C4-2B (cell line): ENCODE results near the gene PARD3.

Source experiments
- H3K27ac ChIP-seq: fragments of 450-650 bp; 2 replicates; pipeline ENCODE4 v1.5.1; 2017
- ZFX ChIP-seq: fragments of 450-650 bp; IDR thresholded peaks from 2 replicates; pipeline ENCODE4 v1.6.1; 2017
- TF ChIP-seq, protein P1 (sequence below): fragments of 450-650 bp; conservative IDR thresholded peaks from 2 replicates; pipeline ENCODE4 v1.5.1; 2017; ENCODE audit warnings: mild to moderate bottlenecking

The PARD3 gene

DNA sequence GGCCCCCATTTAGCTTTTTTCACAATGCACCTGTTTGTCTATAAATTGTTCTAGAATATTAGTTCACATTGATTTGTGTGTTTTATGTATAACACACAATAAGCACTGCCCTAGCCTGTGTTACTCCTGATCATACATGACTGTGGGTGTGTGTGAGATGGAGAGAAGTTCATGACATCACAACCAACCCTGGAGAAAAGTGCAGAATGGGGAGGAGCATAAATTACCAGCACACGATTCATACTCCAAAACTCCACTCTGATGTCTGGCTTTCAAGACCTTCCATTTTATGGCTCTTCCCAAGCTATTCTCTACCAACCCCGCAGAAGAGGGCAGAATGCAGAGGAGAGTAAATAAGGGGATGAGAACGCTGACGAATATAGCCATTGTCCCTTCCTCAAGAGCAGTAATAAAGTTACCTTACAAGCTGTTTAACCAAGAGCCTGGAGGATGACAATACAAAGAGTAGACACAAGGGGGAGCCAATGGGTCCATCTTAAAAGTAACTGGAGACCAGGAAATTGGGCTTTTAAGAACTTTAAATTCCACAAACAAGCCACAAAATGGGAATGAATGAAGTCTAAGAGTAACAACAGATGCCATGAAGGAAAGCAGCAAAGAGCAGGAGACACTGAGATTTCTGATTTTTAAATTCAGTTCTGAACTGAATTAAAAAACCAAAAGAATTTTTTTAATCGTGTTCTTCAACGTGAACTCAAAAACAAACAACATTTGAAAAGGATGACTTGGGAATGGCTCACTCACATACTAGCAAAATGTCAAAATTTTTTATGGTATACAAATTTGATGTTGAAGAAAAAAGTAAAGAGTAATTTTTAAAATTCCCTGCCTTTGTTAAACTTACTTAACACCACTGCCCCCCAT is 159.6 kb downstream of the PARD3 start:
- TF ChIP-seq ZFX = no peak
- TF ChIP-seq, protein P1, sequence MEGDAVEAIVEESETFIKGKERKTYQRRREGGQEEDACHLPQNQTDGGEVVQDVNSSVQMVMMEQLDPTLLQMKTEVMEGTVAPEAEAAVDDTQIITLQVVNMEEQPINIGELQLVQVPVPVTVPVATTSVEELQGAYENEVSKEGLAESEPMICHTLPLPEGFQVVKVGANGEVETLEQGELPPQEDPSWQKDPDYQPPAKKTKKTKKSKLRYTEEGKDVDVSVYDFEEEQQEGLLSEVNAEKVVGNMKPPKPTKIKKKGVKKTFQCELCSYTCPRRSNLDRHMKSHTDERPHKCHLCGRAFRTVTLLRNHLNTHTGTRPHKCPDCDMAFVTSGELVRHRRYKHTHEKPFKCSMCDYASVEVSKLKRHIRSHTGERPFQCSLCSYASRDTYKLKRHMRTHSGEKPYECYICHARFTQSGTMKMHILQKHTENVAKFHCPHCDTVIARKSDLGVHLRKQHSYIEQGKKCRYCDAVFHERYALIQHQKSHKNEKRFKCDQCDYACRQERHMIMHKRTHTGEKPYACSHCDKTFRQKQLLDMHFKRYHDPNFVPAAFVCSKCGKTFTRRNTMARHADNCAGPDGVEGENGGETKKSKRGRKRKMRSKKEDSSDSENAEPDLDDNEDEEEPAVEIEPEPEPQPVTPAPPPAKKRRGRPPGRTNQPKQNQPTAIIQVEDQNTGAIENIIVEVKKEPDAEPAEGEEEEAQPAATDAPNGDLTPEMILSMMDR = peak; percentile 88
- no peak overlapping the region for H3K27ac ChIP-seq

DNA sequence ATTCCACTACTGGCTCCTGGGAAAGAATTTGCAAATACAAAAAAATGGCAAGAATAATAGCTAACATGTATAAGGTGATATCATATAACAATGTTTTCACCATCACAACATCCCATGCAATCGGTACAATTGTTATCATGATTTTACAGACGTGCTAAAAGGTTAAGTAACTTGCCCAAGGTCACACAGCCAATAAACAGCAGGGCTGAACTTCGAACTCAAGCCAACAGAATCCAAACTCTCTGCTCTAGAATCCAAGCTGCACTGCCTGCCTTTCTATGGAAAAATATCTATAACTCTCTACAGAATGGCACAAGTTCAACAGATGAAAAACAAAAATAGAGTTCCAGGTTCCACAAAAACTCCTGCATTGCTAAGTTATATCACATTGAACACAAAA is 160.9 kb downstream of the PARD3 start:
- TF ChIP-seq, protein P1 = no peak
- TF ChIP-seq ZFX = no peak

DNA sequence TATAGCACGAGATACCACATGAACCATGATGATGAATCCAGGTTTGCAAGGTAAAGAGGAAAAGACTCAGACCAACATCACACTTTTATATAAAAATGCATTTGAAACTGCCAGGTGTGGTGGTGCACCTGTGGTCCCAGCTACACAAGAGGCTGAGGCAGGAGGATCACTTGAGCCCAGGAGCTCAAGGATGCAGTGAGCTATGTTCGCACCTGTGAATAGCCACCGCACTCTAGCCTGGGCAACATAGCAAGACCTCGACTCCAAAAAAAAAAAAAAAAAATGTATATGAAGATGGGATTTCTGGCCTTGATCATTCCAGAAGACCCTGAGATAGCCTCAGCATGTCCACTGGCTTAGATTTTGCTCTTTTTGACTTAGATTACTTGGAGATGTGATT is 161.6 kb downstream of the PARD3 start:
- TF ChIP-seq ZFX = no peak
- TF ChIP-seq, protein P1 = no peak

More for the DNA sequence above, 160.9 kb downstream of the PARD3 start:
- H3K27ac ChIP-seq = no peak overlapping the region

DNA sequence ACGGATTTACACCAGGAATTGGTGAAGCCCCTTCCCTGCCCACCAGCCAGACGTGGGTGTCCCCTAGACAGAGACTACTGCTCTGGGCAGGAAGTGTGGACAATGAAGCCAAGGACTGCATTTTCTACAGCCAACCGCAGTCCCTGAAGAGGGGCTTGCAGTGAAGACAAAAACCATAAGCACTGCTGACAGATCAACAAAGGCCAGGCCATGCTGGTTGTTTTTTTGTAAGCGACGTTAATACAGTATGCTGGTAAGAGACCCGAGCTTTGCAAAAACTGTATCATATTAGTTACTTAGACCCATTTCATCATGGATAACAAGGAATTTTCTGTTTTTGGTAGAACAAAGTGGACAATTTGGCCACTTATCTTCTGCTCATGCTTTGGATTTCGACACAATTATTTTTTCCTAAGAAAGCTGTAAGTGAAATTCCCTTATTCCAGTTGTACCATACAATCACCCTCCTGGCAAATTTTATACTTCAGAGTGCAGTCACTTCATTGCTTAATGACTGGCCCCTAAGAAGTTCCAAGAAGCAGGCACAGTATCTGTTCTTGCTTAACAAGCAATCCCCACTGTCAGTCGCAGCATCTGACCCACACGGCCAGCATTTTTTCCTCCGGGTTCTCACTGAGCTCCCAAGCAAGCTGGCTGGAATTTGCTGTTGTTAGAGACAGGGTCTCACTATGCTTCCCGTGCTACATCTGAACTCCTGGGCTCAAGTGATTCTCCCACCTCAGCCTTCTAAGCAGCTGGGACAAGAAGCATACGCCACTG is 163.5 kb downstream of the PARD3 start:
- no peak overlapping the region for H3K27ac ChIP-seq
- no peak for TF ChIP-seq ZFX
- TF ChIP-seq, protein P1 = no peak

More for the DNA sequence above, 161.6 kb downstream of the PARD3 start:
- H3K27ac ChIP-seq = no peak overlapping the region

DNA sequence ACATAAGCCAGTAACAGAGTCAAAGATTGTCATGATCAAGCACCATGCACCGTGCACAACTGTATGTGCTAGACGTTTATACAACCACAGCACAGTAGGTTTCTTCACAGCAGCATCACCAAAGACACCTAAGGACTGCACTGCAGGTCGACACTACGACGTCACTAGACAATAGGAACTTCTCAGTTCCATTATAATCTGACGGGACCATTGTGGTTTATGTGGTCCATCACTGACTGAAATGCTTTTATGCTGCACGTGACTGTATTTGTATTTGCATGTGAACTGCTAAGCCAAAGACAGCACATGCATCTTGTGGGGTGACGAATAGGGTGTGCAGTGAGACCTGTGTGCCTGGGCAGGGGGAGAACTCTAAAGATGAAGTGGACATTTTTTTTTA is 164.9 kb downstream of the PARD3 start:
- H3K27ac ChIP-seq = no peak overlapping the region
- TF ChIP-seq, protein P1 = no peak
- TF ChIP-seq ZFX = no peak

DNA sequence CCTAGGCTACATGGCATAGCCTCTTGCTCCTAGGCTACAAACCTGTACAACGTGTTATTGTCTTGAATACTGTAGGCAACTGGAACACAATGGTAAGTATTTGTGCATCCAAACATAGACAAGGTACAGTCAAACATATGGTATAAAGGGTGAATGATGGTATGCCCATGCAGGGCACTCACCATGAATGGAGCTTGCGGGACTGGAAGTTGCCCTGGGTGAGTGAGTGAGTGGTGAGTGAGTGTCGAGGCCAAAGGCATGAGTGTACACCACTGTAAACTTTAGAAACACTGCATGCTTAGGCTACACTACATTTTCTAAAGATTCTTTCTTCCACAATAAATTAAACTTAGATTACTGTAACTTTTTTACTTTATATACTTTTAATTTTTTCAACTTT is 165.7 kb downstream of the PARD3 start:
- H3K27ac ChIP-seq = no peak overlapping the region
- TF ChIP-seq, protein P1 = no peak
- no peak for TF ChIP-seq ZFX

DNA sequence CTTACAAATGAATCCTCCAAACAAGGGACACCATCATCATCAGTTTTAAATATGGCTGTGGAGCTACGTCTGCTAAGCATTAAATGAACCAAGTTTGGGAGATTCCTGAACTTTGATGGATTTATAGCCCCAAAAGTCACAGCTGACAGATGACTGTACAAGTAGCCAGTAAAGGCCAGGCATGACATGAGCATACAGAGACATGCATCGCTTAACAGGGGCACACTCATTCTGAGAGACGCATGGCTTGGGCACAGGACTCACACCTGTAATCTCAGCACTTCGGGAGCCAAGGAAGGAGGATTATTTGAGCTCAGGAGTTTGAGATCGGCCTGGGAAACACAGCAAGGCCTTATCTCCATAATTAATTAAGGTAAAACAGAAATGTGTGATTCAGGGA is 166.2 kb downstream of the PARD3 start:
- TF ChIP-seq, protein P1 = no peak
- no peak for TF ChIP-seq ZFX
- H3K27ac ChIP-seq = no peak overlapping the region
